Body of pancreas (tissue), 4 donors: ENCODE results near the gene RPS6KA1.

Experiments
- POLR2A ChIP-seq, 3 donors: fragments of 450-650 bp; IDR thresholded peaks; one replicate each; pipeline ENCODE4 v1.6.1; 2016; ENCODE audit warnings: antibody characterized with exemption in 3 of 3, mild to moderate bottlenecking in 2 of 3
- TF ChIP-seq, protein P1 (sequence below), 7 experiments: fragments of 450-650 bp in 4 of 7; fragments of 200-600 bp in 3 of 7; sonication (generic) in 3 of 7; IDR thresholded peaks; one replicate each; pipeline ENCODE4 v1.5.1; 2016 to 2019; ENCODE audit warnings: antibody characterized with exemption in 7 of 7

DNA sequence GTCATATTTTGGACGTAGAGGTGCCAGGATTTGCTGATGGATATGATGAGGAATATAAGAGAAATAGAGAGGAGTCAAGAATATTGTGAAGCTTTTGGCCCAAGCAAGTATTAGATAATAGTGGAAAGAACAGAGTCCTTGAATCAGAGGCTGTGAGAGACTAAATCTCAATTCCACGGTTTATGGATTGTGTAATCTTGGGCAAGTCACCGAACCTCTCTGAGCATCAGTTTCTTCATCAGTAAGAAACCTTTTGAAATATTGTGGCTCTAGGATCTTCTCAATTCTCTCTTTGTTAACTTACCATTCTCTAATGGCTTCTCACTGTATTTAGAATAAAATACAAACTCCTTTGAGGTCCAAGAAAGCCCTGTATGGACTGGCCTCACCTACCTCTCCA, 77.6 kb downstream of the RPS6KA1 start:
- TF ChIP-seq POLR2A (IDR thresholded peaks at IDR 0.05) = no peak
- TF ChIP-seq, protein P1, sequence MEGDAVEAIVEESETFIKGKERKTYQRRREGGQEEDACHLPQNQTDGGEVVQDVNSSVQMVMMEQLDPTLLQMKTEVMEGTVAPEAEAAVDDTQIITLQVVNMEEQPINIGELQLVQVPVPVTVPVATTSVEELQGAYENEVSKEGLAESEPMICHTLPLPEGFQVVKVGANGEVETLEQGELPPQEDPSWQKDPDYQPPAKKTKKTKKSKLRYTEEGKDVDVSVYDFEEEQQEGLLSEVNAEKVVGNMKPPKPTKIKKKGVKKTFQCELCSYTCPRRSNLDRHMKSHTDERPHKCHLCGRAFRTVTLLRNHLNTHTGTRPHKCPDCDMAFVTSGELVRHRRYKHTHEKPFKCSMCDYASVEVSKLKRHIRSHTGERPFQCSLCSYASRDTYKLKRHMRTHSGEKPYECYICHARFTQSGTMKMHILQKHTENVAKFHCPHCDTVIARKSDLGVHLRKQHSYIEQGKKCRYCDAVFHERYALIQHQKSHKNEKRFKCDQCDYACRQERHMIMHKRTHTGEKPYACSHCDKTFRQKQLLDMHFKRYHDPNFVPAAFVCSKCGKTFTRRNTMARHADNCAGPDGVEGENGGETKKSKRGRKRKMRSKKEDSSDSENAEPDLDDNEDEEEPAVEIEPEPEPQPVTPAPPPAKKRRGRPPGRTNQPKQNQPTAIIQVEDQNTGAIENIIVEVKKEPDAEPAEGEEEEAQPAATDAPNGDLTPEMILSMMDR (IDR thresholded peaks at IDR 0.05) = no peak
